Neural progenitor cell (in vitro differentiated cells): ENCODE results near the gene UNK.

ENCODE experiments used
- CTCF ChIP-seq: fragments of 200-600 bp; sonication (generic); IDR thresholded peaks from 2 replicates; pipeline ENCODE4 v1.5.1; 2017; ENCODE audit warnings: antibody characterized with exemption, mild to moderate bottlenecking
- EZH2 ChIP-seq: fragments of 200-600 bp; sonication (generic); IDR thresholded peaks from 2 replicates; pipeline ENCODE4 v1.6.1; 2017; ENCODE audit warnings: antibody characterized with exemption, mild to moderate bottlenecking, moderate library complexity
- EZH2phosphoT487 ChIP-seq: fragments of 200-600 bp; sonication (generic); IDR thresholded peaks from 2 replicates; pipeline ENCODE4 v1.6.1; 2017; ENCODE audit warnings: antibody characterized with exemption

GRCh38 chr17:75742337-75742736 lies 42.3 kb upstream of the UNK start:
- TF ChIP-seq CTCF (no peak), EZH2 (no peak), EZH2phosphoT487 (no peak)
